ENCODE data around the gene LHFPL6. TPM values are rescaled to one million over a fixed set of nuclear protein-coding genes. Genes with fewer than 3 reads are reported as not detected.

LHFPL6 gene
- total RNA-seq, 6 donors from 2014 or later: 22.2 to 113 (median 51.8) TPM

DNA sequence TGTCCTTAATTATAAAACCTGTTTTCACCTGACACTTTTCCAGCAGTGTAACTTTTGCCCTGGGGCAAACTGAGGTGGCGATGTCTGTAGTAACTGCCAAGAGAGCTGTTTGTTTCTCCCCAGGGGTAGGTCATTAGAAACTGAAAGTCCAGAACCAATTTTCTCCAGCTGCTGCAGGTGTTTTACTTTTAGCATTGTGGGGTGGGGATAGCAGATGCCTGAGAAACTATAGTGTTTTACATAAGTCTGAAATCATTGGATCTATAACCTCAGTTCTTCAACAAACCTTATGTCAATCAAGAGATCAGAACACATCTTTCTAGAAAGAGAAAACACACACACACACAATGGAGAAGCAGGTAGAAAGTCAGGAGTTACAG lies 92.7 kb downstream of the LHFPL6 start:
- 83 to 90% methylated on average over 1 of the region's 1 CpG for WGBS, 2 donors
- TF ChIP-seq POLR2AphosphoS5 (IDR thresholded peaks at IDR 0.05): no peak
- TF ChIP-seq, protein P1, sequence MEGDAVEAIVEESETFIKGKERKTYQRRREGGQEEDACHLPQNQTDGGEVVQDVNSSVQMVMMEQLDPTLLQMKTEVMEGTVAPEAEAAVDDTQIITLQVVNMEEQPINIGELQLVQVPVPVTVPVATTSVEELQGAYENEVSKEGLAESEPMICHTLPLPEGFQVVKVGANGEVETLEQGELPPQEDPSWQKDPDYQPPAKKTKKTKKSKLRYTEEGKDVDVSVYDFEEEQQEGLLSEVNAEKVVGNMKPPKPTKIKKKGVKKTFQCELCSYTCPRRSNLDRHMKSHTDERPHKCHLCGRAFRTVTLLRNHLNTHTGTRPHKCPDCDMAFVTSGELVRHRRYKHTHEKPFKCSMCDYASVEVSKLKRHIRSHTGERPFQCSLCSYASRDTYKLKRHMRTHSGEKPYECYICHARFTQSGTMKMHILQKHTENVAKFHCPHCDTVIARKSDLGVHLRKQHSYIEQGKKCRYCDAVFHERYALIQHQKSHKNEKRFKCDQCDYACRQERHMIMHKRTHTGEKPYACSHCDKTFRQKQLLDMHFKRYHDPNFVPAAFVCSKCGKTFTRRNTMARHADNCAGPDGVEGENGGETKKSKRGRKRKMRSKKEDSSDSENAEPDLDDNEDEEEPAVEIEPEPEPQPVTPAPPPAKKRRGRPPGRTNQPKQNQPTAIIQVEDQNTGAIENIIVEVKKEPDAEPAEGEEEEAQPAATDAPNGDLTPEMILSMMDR (IDR thresholded peaks at IDR 0.05): no peak
- TF ChIP-seq POLR2A (IDR thresholded peaks at IDR 0.05): no peak
- no peak for TF ChIP-seq EP300 (IDR thresholded peaks at IDR 0.05)
- Histone ChIP-seq H3K27me3 (no peaks in the 10 kb centered on the region), H3K36me3 (no peaks in the 10 kb centered on the region), H3K4me1 (peaks cover 0 to 10% (median 0%) of the 10 kb centered on the region in 4 donors), H3K4me3 (no peak overlapping the region), H3K27ac (no peak overlapping the region), H3K9me3 (no peaks in the 10 kb centered on the region)
- DNase-seq (no peak), ATAC-seq (ENCODE audit: low FRiP score in 2 of 2) (no peak)

GRCh38 chr13:39509616-39510315 lies 93.2 kb downstream of the LHFPL6 start:
- ATAC-seq (ENCODE audit: low FRiP score in 2 of 2): no peak
- H3K27me3 ChIP-seq: no peaks in the 10 kb centered on the region
- no peaks in the 10 kb centered on the region for H3K36me3 ChIP-seq
- no peak for DNase-seq
- no peak for TF ChIP-seq POLR2A (IDR thresholded peaks at IDR 0.05)
- TF ChIP-seq, protein P1 (IDR thresholded peaks at IDR 0.05): no peak
- no peak for TF ChIP-seq POLR2AphosphoS5 (IDR thresholded peaks at IDR 0.05)
- TF ChIP-seq EP300 (IDR thresholded peaks at IDR 0.05): no peak
- H3K27ac ChIP-seq: no peak overlapping the region
- WGBS, 2 donors: 60 to 88% methylated on average over 5 of the region's 5 CpGs
- peaks cover 0 to 10% (median 0%) of the 10 kb centered on the region in 4 donors for H3K4me1 ChIP-seq
- no peak overlapping the region for H3K4me3 ChIP-seq
- H3K9me3 ChIP-seq: no peaks in the 10 kb centered on the region

DNA sequence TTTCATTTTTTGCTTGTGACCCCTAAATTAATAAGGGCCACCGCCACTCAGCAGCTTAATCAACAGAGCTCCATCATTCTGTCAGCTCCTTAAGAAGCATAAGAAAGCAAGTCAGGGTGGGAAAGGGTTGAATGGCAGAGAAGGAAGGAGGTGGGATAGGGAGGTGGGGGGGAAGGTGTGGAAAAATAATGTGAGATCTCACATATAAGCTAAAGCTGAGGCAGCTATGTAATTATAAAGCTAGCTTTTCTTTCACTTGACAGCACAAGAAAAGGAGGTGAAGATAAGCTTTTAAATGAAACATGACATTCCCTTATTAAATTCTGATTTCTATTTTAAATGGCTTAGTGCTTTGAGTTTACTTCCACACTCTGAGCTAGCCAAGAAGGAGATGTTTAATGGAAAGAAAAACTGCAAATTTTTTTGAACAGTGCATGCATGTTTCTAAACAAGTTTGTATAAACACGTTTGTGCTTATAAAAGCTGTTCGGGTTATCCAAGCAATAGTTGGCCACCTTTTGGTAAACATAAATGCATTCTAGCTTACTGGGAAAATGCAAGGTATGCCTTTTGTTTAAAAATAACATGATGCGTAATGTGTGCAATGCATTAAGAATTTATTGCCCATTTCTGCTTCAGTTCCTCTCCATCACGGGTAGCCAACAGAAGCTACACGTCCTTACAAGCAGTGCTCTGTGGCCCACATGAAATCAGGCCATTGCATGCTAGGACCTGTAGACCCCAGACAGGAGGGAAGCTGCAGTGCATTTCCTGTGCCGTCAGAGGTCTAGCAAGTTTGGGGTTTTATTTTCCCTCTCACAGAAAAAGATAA lies 96.2 kb downstream of the LHFPL6 start:
- ATAC-seq (ENCODE audit: low FRiP score in 2 of 2): no peak
- no peaks in the 10 kb centered on the region for H3K9me3 ChIP-seq
- WGBS, 2 donors: 43 to 62% methylated on average over 7 of the region's 7 CpGs
- no peak overlapping the region for H3K27ac ChIP-seq
- H3K4me1 ChIP-seq: peaks cover under 1 to 12% (median 3%) of the 10 kb centered on the region in 4 donors
- DNase-seq: no peak
- TF ChIP-seq POLR2A (IDR thresholded peaks at IDR 0.05) (no peak), POLR2AphosphoS5 (IDR thresholded peaks at IDR 0.05) (no peak), EP300 (IDR thresholded peaks at IDR 0.05) (no peak)
- TF ChIP-seq, protein P1 (IDR thresholded peaks at IDR 0.05): no peak
- no peak overlapping the region for H3K4me3 ChIP-seq
- no peaks in the 10 kb centered on the region for H3K36me3 ChIP-seq
- H3K27me3 ChIP-seq: no peaks in the 10 kb centered on the region

DNA sequence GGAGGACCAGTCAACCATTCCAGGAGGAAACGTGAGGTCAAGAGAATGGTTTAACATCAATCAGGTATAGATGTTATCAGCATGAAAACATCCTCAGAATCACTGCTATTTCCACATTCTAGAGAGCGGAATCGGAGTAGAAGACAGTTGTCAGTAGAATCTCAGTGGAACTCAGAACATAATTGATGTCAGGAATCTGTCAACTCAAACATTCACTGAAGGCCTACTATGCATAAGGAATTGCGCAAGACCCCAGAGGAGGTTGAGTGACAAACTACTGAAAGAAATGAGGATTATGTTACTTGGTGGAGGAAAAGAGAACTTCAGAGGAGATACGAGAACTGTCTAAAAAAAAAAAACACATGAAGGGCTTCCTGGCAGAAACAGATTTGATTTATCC lies 97.8 kb downstream of the LHFPL6 start:
- DNase-seq: no peak
- Histone ChIP-seq H3K27ac (no peak overlapping the region), H3K27me3 (no peaks in the 10 kb centered on the region), H3K4me1 (peaks cover 5 to 18% (median 6%) of the 10 kb centered on the region in 4 donors), H3K36me3 (no peaks in the 10 kb centered on the region), H3K9me3 (no peaks in the 10 kb centered on the region), H3K4me3 (no peak overlapping the region)
- 75 to 78% methylated on average over 5 of the region's 5 CpGs for WGBS, 2 donors
- TF ChIP-seq POLR2AphosphoS5 (IDR thresholded peaks at IDR 0.05): no peak
- TF ChIP-seq EP300 (IDR thresholded peaks at IDR 0.05): no peak
- no peak for TF ChIP-seq POLR2A (IDR thresholded peaks at IDR 0.05)
- TF ChIP-seq, protein P1 (IDR thresholded peaks at IDR 0.05): no peak
- no peak for ATAC-seq (ENCODE audit: low FRiP score in 2 of 2)

All from upper lobe of left lung (tissue), 6 donors.